H7 (cell line): ENCODE results near the gene NLGN4Y. TPM values are rescaled to one million over a fixed set of nuclear protein-coding genes. Genes with fewer than 3 reads are reported as not detected.

Experiments
- DNase-seq: peaks from one replicate; pipeline ENCODE4 v3.0.0; 2012
- H3K27me3 ChIP-seq: 2 replicates; pipeline ENCODE4 v1.6.0; 2011; ENCODE audit warnings: mild to moderate bottlenecking, low read length; ENCODE audit not compliant: control insufficient read depth, insufficient read depth
- H3K36me3 ChIP-seq: replicated peaks from 2 replicates; pipeline ENCODE4 v1.5.1; 2011; ENCODE audit warnings: low read length; ENCODE audit not compliant: control insufficient read depth, insufficient read depth
- H3K4me3 ChIP-seq: 2 replicates; pipeline ENCODE4 v1.5.1; 2011; ENCODE audit warnings: low read depth, mild to moderate bottlenecking, control low read depth, low read length, moderate library complexity; ENCODE audit not compliant: insufficient read depth
- total RNA-seq: library from RNA; depleted of rRNA; stranded (reverse); fragments of >200 nt; shearing (Covaris generic); gene quantifications from 2 replicates; pipeline ENCODE4 v1.2.3, GENCODE V29; 2014

Gene NLGN4Y
- total RNA-seq, 1 experiment from 2014 or later, result not detected

- Histone ChIP-seq H3K4me3 (no peak overlapping the region), H3K27me3 (no peaks in the 10 kb centered on the region), H3K36me3 (no peaks in the 10 kb centered on the region)
- no peak for DNase-seq
Observed at GRCh38 chrY:14618513-14618912, 94.2 kb downstream of the NLGN4Y start.

GRCh38 chrY:14628208-14628607 is 103.9 kb downstream of the NLGN4Y start:
- Histone ChIP-seq H3K36me3 (no peaks in the 10 kb centered on the region), H3K27me3 (no peaks in the 10 kb centered on the region), H3K4me3 (no peak overlapping the region)
- DNase-seq, result no peak

DNA sequence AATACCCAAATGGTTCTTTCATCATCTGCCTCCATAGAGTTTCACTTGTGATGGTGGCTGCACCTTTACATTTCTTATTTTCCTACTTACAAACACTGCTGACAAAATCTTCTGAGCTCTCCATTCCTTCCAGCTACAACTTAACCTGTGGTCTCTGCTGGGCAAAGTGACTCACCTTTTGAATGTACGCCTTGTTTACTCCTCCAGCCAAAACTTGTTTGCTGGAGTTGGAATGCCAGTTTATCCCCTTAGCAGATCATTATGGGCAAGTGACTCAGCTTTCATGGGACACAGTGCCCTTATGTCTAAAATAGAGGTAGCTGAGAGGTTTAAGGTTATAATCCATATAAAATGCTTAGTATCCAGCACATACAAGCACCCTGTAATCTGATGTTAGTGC is 107.3 kb downstream of the NLGN4Y start:
- H3K36me3 ChIP-seq, result no peaks in the 10 kb centered on the region
- no peak for DNase-seq

DNA sequence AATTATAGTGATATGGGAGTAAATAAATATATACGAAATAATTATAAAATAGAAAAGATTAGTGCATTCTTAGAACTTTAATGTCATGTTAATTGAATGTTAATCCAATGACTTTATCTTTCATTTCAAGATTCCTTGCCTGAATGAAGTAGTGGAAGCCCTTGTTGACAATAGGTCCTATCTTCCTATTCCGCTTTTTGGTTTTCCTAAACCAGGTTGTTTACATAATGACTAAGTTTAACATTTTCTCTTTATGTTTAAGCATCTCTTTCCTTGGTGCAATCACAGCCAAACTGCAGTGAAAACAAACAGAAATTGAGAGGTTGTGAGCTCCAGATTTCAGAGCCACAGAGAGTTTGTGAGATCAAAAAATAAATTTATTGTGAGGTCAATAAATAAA is 109.4 kb downstream of the NLGN4Y start:
- Histone ChIP-seq H3K4me3 (no peak overlapping the region), H3K36me3 (no peaks in the 10 kb centered on the region), H3K27me3 (no peaks in the 10 kb centered on the region)
- no peak for DNase-seq

More for the DNA sequence above, 107.3 kb downstream of the NLGN4Y start:
- H3K4me3 ChIP-seq, result no peak overlapping the region
- H3K27me3 ChIP-seq, result no peaks in the 10 kb centered on the region

GRCh38 chrY:14634954-14635353 is 110.6 kb downstream of the NLGN4Y start:
- DNase-seq, result no peak
- Histone ChIP-seq H3K36me3 (no peaks in the 10 kb centered on the region), H3K4me3 (no peak overlapping the region), H3K27me3 (no peaks in the 10 kb centered on the region)

DNA sequence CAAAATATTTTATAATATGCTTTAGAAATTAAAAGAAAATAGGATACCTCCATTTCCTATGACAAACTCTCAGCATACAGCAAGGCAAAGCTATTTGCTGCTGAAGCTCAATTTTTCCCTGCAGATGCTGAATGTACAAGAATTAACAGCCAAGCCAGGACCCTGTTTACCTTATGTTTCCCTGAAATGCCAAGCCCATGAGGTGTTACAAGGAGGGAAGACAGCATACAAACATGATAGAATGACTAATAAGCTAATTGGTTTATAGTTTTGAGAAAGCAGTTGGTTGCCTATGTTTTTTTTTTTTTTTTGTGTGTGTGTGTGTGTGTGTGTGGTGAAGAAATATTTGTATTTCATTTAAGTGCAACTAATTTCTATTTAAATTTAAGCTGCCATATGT is 113.2 kb downstream of the NLGN4Y start:
- H3K27me3 ChIP-seq, result no peaks in the 10 kb centered on the region
- DNase-seq, result no peak
- H3K36me3 ChIP-seq, result no peaks in the 10 kb centered on the region
- H3K4me3 ChIP-seq, result no peak overlapping the region

DNA sequence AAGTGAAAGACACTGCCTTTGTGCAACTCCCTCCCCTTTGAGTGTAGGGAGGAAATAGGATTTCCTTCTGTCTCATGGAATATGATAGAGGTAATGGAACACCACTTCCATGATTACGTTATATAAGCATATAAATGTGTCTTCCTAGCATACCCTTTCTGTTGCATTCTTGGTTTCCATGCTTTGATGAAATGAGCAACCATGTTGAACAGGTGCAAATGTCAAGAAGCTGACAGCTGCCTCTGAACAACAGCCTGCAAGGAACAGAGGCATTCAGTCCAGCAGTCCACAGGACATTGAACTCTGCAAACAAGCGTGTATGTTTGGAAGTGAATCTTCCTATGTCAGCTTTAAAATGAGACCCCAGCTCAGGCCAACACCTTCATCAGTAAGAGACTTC is 117.5 kb downstream of the NLGN4Y start:
- DNase-seq, result no peak
- Histone ChIP-seq H3K4me3 (no peak overlapping the region), H3K36me3 (no peaks in the 10 kb centered on the region), H3K27me3 (no peaks in the 10 kb centered on the region)

DNA sequence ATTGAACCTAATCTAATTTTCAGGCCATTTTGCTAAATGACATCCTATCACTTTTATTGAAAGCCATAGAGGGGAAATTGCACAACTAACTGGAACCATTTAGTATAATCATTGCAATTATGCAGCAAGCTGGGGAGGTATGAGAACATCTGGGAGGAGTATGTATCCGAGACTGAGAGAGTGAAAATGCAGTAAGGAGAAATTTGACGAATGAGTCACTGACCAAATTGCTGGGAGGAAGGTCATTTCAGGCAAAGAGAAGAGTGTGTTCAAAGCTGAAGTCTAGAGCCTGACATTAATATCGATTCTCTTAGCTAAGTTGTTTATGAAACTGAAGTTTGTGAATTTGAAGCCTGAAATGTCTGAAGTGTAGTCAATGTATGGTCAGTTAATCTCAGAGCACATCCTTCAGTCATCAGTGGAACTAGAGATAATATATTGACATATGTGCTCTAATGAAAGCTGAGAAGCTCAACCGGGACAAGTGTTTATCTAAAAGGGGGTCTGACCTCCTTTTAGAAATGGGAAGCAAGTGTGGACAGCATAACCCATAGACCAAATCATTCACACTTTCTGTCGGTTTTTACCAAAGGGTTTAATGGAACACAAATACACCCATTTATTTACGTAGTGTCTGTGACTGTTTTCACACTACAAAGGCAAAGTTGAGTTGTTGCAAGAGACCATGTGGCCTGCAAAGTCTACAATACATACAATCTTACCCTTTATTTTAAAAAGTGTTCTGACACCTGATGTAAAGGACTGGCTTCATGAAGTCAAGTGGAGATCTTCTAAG is 120.0 kb downstream of the NLGN4Y start:
- Histone ChIP-seq H3K4me3 (no peak overlapping the region), H3K36me3 (no peaks in the 10 kb centered on the region), H3K27me3 (no peaks in the 10 kb centered on the region)
- no peak for DNase-seq

- DNase-seq, result no peak
- Histone ChIP-seq H3K27me3 (no peaks in the 10 kb centered on the region), H3K4me3 (no peak overlapping the region), H3K36me3 (no peaks in the 10 kb centered on the region)
Observed at GRCh38 chrY:14679181-14679580, 154.9 kb downstream of the NLGN4Y start.

- DNase-seq, result no peak
- Histone ChIP-seq H3K27me3 (no peaks in the 10 kb centered on the region), H3K4me3 (no peak overlapping the region), H3K36me3 (no peaks in the 10 kb centered on the region)
Observed at GRCh38 chrY:14694543-14694942, 170.2 kb downstream of the NLGN4Y start.

DNA sequence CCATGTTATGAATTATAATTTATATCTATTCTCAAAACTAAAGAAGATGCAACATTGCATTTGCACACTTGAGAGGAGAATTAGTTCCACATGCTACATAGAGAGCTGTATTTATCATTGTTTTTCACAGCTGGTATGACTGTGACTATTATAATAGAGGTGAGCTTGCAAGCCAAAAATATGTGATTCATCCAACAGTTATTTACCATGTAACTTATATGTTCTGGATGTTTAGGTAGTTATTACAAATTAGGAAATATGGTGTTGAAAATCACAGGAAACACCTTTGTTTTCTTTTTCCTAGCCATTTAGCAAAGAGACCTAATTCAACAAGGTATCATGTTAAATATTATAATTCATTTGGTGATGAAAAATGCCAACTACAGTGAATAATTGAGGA is 183.8 kb downstream of the NLGN4Y start:
- no peak for DNase-seq
- Histone ChIP-seq H3K27me3 (no peaks in the 10 kb centered on the region), H3K36me3 (no peaks in the 10 kb centered on the region), H3K4me3 (no peak overlapping the region)

- Histone ChIP-seq H3K36me3 (no peaks in the 10 kb centered on the region), H3K27me3 (no peaks in the 10 kb centered on the region), H3K4me3 (no peak overlapping the region)
- DNase-seq, result no peak
Observed at GRCh38 chrY:14741596-14741995, 217.3 kb downstream of the NLGN4Y start.

- Histone ChIP-seq H3K4me3 (no peak overlapping the region), H3K36me3 (no peaks in the 10 kb centered on the region), H3K27me3 (no peaks in the 10 kb centered on the region)
- DNase-seq, result no peak
Observed at GRCh38 chrY:14748329-14748728, 224.0 kb downstream of the NLGN4Y start.

DNA sequence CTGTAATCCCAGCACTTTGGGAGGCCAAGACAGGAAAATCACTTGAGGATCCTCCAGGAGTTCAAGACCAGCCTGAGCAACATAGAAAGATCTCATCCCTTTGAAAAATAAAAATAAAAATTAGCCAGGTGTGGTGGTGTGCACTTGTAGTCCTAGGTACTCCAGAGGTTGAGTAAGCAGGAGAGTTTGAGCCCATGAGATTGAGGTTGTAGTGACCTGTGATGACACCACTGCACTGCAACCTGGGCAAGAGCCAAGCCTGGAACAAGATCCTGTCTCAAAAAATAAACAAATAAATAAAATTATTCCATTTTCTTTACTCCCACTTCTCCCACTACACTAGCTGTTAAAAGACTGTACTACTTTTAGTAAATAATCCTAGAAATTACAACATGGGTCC is 231.2 kb downstream of the NLGN4Y start:
- Histone ChIP-seq H3K4me3 (no peak overlapping the region), H3K27me3 (no peaks in the 10 kb centered on the region), H3K36me3 (no peaks in the 10 kb centered on the region)
- no peak for DNase-seq

GRCh38 chrY:14762903-14763302 is 238.6 kb downstream of the NLGN4Y start:
- H3K36me3 ChIP-seq, result no peaks in the 10 kb centered on the region
- no peak for DNase-seq
- no peaks in the 10 kb centered on the region for H3K27me3 ChIP-seq
- no peak overlapping the region for H3K4me3 ChIP-seq

GRCh38 chrY:14763600-14763999 is 239.3 kb downstream of the NLGN4Y start:
- DNase-seq, result no peak
- H3K27me3 ChIP-seq, result no peaks in the 10 kb centered on the region
- no peaks in the 10 kb centered on the region for H3K36me3 ChIP-seq
- no peak overlapping the region for H3K4me3 ChIP-seq
